GM18868 (cell line): ENCODE data around the gene ELL2.
"Not testable (repeated sequence)": the region's sequence is repeated elsewhere in the genome, so short reads cannot be mapped to it uniquely, and the experiment has no call there.

ENCODE experiments used
- ATAC-seq: cut with Tn5 transposase; IDR thresholded peaks from one replicate; pipeline ENCODE4 v1.9.1; 2021; ENCODE audit warnings: mild to moderate bottlenecking, moderate library complexity; ENCODE audit not compliant: unreplicated experiment

ELL2 gene

DNA sequence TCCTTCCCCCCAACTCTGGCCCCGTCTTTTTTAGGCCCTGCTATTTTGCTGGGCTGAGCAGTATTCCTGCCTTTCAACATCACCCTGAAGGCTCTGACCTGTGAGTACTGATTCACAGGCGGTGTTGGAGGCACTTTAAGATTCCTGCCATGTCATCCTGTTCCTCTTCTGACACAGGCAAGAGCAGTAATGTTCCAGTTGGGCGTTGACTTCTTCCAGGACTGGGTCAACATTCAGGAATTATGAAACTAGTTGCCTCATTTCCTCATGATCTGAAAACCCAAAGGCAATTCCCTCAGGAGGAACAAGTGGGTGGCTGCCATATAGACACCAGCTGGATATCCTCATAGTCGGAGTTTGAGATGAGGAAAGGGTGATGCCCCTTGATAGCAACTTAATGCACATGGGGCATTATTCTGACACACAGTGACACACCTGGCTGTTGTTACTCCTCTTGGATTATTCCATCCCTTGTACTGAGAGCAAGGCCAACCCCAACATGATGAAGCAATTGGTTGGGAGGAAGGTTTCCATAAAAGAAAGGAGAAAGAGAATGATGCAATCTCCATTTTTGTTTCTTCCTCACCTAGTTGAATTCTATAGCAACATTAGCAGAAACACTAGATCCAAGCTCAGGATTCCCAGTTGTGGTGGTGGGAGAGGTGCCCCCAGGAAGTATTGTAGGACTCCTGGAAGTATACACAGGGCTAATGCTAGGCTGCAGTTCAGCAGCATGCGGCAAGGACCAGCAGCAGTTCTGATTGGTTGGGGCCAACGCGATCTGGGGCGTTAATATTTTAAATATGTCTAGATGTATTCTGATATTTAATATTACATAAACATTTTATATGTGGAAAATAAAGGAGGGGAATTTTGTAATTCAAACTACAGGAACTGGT is 119.5 kb downstream of the ELL2 start:
- no peak for ATAC-seq

GRCh38 chr5:95840956-95841705 is 120.5 kb downstream of the ELL2 start:
- ATAC-seq: no peak

DNA sequence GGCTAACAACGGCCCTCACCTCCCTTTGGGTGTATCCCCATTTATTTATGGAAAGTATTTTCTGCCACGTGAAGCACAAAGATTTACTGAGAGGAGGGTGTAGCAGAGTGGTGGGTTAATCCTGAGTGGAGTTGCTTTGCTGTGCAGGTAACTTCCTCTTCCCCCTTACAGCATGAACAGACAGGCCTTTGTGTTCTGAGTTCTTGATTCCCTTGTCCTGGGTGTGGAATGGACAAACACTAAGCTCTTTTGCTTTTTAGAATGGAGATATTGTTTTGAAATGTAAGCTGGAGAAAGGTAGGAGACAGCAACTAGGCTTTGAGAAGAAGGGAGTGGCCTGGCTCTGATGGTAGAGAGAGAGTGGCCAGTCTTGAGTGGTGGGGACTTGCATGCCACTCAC is 122.0 kb downstream of the ELL2 start:
- ATAC-seq: no peak

- ATAC-seq: no peak
Measured at GRCh38 chr5:95838556-95838955, 123.1 kb downstream of the ELL2 start.

DNA sequence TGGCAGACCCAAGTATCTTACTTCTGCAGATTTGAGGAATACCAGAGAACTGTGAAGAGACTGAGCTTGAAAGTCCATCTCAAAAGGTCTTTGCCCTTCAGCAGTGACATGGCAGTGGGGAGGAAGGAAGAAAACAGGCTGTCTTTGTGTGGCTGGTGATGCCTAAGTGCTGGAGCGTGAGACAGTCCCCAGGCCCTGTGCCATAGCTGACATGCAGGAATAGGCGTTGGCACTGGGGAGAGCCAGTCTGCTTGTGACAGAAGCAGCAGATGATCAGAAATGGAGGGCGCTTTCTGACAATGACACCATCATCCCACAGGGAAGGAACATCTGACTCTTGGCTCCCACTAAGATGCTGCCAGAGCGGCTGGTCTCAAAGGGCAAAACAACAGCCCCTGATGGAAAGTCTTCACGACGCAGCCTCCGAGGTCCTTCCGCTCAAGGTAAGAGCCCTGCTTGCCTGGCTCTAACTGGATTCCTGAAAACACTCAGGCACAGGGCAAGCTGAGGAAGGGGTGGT is 123.6 kb downstream of the ELL2 start:
- ATAC-seq: no peak

DNA sequence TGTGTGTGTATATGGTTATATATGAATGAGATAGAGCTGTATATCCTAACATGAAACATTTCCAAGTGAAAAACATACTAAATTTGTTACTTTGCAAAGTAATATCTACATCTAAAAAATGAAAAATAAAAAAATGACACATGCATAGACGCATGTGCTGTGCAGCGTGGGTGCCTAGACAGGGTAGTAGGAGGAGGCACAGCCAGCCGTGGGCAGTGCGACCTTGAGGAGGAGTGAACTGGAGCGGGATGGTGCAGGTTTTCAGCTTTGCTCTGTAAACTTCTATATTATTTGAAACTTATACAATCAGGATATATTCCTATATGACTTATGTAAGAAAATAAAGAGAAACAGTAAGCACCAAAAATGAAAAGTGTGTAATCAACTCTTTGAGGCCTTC is 124.2 kb downstream of the ELL2 start:
- no peak for ATAC-seq

DNA sequence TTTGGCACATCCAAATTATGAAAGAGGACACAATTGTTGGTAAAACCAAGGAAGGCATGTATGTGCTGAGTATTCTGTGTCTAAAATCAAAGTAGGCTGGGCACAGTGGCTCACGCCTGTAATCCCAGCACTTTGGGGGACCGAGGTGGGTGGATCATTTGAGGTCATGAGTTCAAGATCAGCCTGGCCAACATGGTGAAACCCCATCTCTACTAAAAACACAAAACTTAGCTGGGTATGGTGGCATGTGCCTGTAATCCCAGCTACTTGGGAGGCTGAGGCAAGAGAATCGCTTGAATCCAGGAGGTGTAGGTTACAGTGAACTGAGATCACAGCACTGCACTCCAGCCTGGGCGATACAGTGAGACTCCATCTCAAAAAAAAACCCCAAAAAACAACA is 124.7 kb downstream of the ELL2 start:
- not testable (repeated sequence) for ATAC-seq

GRCh38 chr5:95836544-95836943 is 125.1 kb downstream of the ELL2 start:
- no peak for ATAC-seq

- ATAC-seq: no peak
Measured at GRCh38 chr5:95835682-95836385, 125.8 kb downstream of the ELL2 start.
